NB4 (cell line): Measurements from ENCODE around the gene RGL3.

ENCODE experiments used
- MYC ChIP-seq: IDR thresholded peaks from 2 replicates; pipeline ENCODE4 v1.6.1; 2011; ENCODE audit warnings: low read depth, low read length
- POLR2A ChIP-seq: IDR thresholded peaks from 2 replicates; pipeline ENCODE4 v1.6.1; 2011; ENCODE audit warnings: mild to moderate bottlenecking; ENCODE audit not compliant: insufficient read length; ENCODE audit errors: extremely low read depth
- TF ChIP-seq, protein P1 (sequence below): IDR thresholded peaks from one replicate; pipeline ENCODE4 v1.5.1; 2012; ENCODE audit warnings: low read depth, low read length
- TF ChIP-seq, protein P2 (sequence below): IDR thresholded peaks from 2 replicates; pipeline ENCODE4 v1.6.1; 2011; ENCODE audit warnings: low read depth, low read length

DNA sequence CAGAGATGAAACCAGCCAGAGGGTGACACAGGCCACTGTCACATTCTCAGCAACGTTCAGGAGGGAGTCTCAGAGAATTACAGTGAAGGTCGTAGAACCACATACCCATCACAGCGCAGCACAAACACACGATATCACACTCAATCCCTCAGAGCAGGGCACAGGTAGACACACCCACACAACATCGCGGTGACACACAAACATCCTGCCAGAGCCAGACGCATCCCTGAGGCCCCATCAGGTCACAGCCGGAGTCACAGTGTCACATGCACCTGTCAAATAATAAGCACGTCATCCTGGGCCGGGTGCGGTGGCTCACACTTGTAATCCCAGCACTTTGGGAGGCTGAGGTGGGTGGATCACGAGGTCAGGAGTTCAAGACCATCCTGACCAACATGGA lies 44.3 kb upstream of the RGL3 start:
- TF ChIP-seq MYC (no peak), POLR2A (no peak)
- TF ChIP-seq, protein P1, sequence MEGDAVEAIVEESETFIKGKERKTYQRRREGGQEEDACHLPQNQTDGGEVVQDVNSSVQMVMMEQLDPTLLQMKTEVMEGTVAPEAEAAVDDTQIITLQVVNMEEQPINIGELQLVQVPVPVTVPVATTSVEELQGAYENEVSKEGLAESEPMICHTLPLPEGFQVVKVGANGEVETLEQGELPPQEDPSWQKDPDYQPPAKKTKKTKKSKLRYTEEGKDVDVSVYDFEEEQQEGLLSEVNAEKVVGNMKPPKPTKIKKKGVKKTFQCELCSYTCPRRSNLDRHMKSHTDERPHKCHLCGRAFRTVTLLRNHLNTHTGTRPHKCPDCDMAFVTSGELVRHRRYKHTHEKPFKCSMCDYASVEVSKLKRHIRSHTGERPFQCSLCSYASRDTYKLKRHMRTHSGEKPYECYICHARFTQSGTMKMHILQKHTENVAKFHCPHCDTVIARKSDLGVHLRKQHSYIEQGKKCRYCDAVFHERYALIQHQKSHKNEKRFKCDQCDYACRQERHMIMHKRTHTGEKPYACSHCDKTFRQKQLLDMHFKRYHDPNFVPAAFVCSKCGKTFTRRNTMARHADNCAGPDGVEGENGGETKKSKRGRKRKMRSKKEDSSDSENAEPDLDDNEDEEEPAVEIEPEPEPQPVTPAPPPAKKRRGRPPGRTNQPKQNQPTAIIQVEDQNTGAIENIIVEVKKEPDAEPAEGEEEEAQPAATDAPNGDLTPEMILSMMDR, result no peak
- TF ChIP-seq, protein P2, sequence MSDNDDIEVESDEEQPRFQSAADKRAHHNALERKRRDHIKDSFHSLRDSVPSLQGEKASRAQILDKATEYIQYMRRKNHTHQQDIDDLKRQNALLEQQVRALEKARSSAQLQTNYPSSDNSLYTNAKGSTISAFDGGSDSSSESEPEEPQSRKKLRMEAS, result no peak
